Ascending aorta (tissue), 2 donors: ENCODE measurements around the gene EIF2D. TPM values are rescaled to one million over a fixed set of nuclear protein-coding genes. Genes with fewer than 3 reads are reported as not detected.

Experiments
- DNase-seq, 2 donors: peaks; one replicate each; pipeline ENCODE4 v3.0.0-alpha.2; 2019; ENCODE audit warnings: low spot score in 2 of 2
- H3K27ac ChIP-seq, 2 donors: fragments of 200-600 bp; sonication (generic); one replicate each; pipeline ENCODE4 v1.5.1; 2016 to 2017; ENCODE audit warnings: mild to moderate bottlenecking in 1 of 2
- H3K27me3 ChIP-seq: fragments of 200-600 bp; sonication (generic); one replicate; pipeline ENCODE4 v1.5.1; 2017
- H3K36me3 ChIP-seq, 2 donors: fragments of 200-600 bp; sonication (generic); one replicate each; pipeline ENCODE4 v1.5.1; 2016
- H3K4me1 ChIP-seq, 2 donors: fragments of 200-600 bp; sonication (generic); one replicate each; pipeline ENCODE4 v1.5.1; 2016 to 2017; ENCODE audit warnings: mild to moderate bottlenecking in 1 of 2
- H3K4me3 ChIP-seq, 2 donors: fragments of 200-600 bp; sonication (generic); one replicate each; pipeline ENCODE4 v1.5.1; 2016 to 2017; ENCODE audit warnings: mild to moderate bottlenecking in 1 of 2
- H3K9me3 ChIP-seq, 2 donors: fragments of 200-600 bp; sonication (generic); one replicate each; pipeline ENCODE4 v1.5.1; 2016
- intact Hi-C: fragments of 100-400 bp; cut with DNase I; formaldehyde crosslinking; loops from one replicate; pipeline ENCODE4 v1.15.1; 2023
- total RNA-seq: library from RNA; depleted of rRNA; stranded (reverse); fragments of >200 nt; gene quantifications from one replicate; pipeline ENCODE4 v1.1.0, GENCODE V29; 2016
- TF ChIP-seq, protein P1 (sequence below), 3 experiments: fragments of 200-600 bp in 2 of 3; fragments of 450-650 bp in 1 of 3; sonication (generic) in 2 of 3; IDR thresholded peaks; one replicate each; pipeline ENCODE4 v1.5.1; 2016 to 2019; ENCODE audit warnings: antibody characterized with exemption in 3 of 3, mild to moderate bottlenecking in 1 of 3, moderate library complexity in 1 of 3

Gene EIF2D
- total RNA-seq, 1 donor from 2014 or later = 40.2 TPM

DNA sequence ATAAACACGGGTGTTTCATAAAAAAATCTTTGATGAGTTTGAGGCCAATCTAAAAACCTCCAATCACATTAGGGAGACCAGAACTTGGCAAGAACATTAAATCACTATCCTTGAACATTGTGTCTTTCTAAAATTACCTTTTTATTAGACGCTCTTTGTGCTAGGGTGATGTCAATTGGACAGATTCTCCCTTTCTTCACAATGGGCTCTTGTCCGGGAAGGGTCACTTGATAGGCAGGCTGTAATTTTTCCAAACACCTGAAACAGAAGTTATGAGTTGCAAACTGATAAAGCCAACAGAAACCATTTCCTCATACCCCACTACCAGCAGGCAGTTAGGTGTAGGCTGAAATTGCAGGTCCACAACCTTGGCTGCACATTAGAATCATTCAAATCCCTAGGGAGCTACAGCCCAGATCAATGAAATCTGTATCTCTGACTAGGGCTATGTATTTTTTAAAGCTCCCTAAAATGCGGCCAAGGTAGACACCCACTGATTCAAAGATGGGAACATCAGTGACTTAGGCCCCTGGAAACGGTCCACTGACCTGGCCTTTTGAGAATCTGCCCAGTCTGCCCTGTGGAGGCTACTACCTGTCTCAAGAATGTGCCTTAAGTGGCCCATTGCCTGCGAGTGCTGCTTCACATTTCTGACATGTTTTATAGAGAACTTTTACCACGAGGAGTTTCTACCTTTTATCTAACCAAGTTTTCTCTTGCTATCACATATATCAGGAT, 16.5 kb downstream of the EIF2D start:
- no peak for DNase-seq
- intact Hi-C loops = no loop called here
- H3K27me3 ChIP-seq = no peaks in the 10 kb centered on the region
- no peaks in the 10 kb centered on the region for H3K4me1 ChIP-seq
- H3K9me3 ChIP-seq = no peaks in the 10 kb centered on the region
- no peak overlapping the region for H3K27ac ChIP-seq
- H3K36me3 ChIP-seq = peaks cover 72 to 97% of the 10 kb centered on the region in 2 donors
- TF ChIP-seq, protein P1, sequence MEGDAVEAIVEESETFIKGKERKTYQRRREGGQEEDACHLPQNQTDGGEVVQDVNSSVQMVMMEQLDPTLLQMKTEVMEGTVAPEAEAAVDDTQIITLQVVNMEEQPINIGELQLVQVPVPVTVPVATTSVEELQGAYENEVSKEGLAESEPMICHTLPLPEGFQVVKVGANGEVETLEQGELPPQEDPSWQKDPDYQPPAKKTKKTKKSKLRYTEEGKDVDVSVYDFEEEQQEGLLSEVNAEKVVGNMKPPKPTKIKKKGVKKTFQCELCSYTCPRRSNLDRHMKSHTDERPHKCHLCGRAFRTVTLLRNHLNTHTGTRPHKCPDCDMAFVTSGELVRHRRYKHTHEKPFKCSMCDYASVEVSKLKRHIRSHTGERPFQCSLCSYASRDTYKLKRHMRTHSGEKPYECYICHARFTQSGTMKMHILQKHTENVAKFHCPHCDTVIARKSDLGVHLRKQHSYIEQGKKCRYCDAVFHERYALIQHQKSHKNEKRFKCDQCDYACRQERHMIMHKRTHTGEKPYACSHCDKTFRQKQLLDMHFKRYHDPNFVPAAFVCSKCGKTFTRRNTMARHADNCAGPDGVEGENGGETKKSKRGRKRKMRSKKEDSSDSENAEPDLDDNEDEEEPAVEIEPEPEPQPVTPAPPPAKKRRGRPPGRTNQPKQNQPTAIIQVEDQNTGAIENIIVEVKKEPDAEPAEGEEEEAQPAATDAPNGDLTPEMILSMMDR (IDR thresholded peaks at IDR 0.05) = no peak
- no peak overlapping the region for H3K4me3 ChIP-seq

DNA sequence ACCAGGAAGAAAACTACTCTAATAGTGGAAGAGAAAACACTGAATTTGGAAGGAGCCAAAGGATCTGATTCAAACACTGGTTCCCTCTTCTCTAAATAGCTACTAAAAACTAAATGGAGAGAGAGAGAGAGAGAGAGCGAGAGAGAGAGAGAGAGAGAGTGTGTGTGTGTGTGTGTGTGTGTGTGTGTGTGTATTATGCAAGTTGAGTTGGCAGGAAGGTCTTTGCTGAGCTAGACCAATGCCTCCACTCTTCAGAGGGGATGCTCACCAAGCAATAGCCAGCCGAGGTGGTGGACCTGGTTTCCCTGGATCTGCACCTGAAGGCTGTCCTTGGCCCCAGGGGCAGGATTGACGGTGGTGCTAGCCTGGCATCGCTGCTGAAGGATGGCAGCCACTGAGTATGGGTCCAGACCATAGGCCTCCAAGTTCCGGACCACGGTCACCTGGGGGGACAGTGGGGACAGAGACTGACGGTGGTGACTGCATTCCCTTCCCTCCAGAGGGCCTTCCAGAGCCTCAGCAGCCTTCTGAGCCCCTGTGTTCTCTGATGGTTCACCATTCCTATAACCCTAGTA, 18.8 kb downstream of the EIF2D start:
- Histone ChIP-seq H3K27me3 (no peaks in the 10 kb centered on the region), H3K4me1 (no peaks in the 10 kb centered on the region), H3K4me3 (no peak overlapping the region), H3K36me3 (peaks cover 60 to 82% of the 10 kb centered on the region in 2 donors), H3K9me3 (no peaks in the 10 kb centered on the region), H3K27ac (no peak overlapping the region)
- no peak for DNase-seq
- TF ChIP-seq, protein P1 (IDR thresholded peaks at IDR 0.05) = no peak
- intact Hi-C loops = no loop called here

DNA sequence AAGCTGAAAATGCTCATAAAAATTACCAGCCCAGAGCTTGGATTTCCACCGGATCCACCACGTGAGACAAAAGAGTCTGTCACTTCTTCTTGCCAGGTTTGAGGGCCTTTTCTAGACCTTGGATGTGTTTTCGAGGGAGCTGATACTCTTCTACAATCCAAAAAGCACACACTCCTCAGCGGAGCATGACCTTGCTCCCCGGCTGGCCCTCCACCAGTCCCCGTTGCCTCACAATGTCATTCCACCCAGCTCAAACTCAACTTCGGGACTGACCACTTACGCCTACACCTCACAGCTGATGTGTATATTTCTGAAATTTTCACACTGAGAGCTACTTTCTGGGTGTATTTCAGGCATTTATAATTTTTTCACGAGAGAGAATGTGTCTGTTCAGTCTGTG, 20.6 kb downstream of the EIF2D start:
- TF ChIP-seq, protein P1 (IDR thresholded peaks at IDR 0.05) = no peak
- H3K4me3 ChIP-seq = no peak overlapping the region
- no peaks in the 10 kb centered on the region for H3K9me3 ChIP-seq
- DNase-seq = no peak
- H3K27ac ChIP-seq = no peak overlapping the region
- H3K36me3 ChIP-seq = peaks cover 62 to 80% of the 10 kb centered on the region in 2 donors
- no peaks in the 10 kb centered on the region for H3K4me1 ChIP-seq
- intact Hi-C loops = no loop called here
- H3K27me3 ChIP-seq = no peaks in the 10 kb centered on the region

DNA sequence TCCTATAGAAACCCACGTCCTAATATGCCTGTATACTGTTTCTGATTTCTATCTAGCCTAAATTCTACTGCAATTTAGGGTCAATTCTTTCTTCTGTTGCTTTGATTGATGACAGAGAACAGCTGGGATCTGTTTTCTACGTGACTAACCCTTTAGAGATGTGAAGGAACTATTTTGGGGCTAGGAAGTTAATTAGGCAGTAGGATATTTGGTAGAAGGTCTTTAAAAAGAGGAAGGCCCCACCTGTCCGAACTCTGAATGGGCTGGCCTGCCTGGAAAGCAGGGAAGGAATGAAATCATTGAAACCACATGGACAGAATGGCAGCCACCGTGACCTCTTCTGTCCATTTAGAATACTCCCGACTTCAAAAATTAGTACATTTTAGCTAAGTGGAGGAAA, 21.0 kb downstream of the EIF2D start:
- H3K27me3 ChIP-seq = no peaks in the 10 kb centered on the region
- TF ChIP-seq, protein P1 (IDR thresholded peaks at IDR 0.05) = no peak
- no peak for DNase-seq
- no peak overlapping the region for H3K27ac ChIP-seq
- no peaks in the 10 kb centered on the region for H3K4me1 ChIP-seq
- H3K36me3 ChIP-seq = peaks cover 58 to 80% of the 10 kb centered on the region in 2 donors
- H3K9me3 ChIP-seq = no peaks in the 10 kb centered on the region
- intact Hi-C loops = no loop called here
- no peak overlapping the region for H3K4me3 ChIP-seq

DNA sequence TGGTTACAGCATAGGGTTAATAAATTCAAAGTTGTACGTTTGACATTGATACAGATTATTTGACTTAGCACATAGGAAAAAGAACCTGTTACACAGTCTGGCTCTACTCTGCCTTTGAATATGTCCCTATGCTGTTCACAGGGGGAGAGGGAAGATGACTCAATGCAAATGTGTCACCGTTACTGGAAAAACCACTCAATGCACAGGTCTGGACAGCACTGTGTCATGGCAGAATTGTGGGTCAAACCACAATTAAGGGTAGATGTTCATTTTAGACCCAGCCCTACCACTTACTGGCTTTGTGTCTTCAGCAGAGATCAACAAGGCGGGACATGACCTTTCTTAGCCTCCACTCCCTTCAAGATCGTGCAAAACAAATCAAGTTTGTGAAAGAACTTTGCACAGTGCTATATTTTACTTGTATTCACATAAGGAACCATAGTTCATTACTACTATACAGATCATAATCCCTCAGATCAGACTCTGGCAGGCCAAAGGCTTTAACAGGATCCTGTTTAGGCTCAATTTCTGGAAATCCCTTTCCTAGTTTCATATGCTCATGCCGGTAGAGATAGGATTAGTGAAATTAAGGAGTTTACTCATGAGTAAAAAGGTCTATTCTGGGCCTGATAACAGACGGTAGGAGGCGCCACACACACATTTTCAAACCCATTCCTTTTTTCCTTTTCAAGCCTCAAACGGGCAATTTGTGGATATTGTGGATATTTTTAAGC, 22.1 kb downstream of the EIF2D start:
- H3K27ac ChIP-seq = no peak overlapping the region
- TF ChIP-seq, protein P1 (IDR thresholded peaks at IDR 0.05) = peak in 2 of 3 experiments; percentile 11 to 18
- H3K27me3 ChIP-seq = no peaks in the 10 kb centered on the region
- intact Hi-C loops = no loop called here
- H3K36me3 ChIP-seq = peaks cover 48 to 80% of the 10 kb centered on the region in 2 donors
- no peaks in the 10 kb centered on the region for H3K9me3 ChIP-seq
- no peak for DNase-seq
- no peak overlapping the region for H3K4me3 ChIP-seq
- H3K4me1 ChIP-seq = no peaks in the 10 kb centered on the region
